Measurements from ENCODE around the gene BPTF.
"Not testable (repeated sequence)": the region's sequence is repeated elsewhere in the genome, so short reads cannot be mapped to it uniquely, and the experiment has no call there.

BPTF gene

DNA sequence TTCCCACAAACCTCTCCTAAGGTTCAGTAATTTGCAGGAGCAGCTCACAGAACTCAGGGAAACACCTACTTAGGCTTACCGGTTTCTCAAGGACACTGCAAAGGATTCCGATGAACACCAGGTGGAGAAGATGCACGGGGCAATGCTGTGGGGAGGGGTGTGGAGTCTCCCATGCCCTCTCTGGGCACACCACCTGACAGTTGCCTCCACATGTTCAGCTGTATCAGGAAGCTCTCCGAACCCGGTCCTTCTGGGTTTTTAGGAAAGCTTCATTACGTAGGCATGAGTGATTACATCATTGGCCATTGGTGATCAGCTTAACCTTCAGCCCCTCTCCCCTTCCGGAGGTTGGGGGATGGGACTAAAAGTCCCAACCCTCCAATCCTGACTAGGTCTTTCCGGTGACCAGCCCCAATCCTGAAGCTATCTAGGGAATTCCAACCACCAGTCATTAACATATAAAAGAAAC, 149.3 kb downstream of the BPTF start:
- no peak for DNase-seq (ENCODE audit: low spot score)

- DNase-seq (ENCODE audit: low spot score) = not testable (repeated sequence)
Measured at GRCh38 chr17:67976306-67976705, 151.0 kb downstream of the BPTF start.

- DNase-seq (ENCODE audit: low spot score) = no peak
Measured at GRCh38 chr17:67980456-67980855, 155.2 kb downstream of the BPTF start.

DNA sequence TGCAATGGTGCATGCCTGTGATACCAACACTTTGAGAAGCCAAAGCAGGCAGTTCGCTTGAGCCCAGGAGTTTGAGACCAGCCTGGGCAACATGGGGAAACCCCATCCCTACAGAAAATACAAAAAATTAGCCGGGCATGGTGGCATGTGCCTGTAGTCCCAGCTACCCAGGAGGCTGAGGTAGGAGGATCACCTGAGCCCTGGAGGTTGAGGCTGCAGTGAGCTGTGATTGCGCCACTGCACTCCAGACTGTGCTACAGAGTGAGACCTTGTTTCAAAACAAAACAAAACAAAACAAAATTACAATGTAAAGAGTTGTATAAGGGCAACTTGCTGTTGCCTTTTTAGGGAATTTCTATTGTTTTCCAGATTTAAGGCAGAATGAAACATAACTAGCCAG, 155.6 kb downstream of the BPTF start:
- not testable (repeated sequence) for DNase-seq (ENCODE audit: low spot score)

GRCh38 chr17:67982034-67982640, 156.8 kb downstream of the BPTF start:
- no peak for DNase-seq (ENCODE audit: low spot score)

GRCh38 chr17:67982686-67983382, 157.5 kb downstream of the BPTF start:
- no peak for DNase-seq (ENCODE audit: low spot score)

- no peak for DNase-seq (ENCODE audit: low spot score)
Measured at GRCh38 chr17:67983383-67983688, 158.0 kb downstream of the BPTF start.

- DNase-seq (ENCODE audit: low spot score) = no peak
Measured at GRCh38 chr17:67990909-67991308, 165.6 kb downstream of the BPTF start.

GRCh38 chr17:67992548-67993152, 167.3 kb downstream of the BPTF start:
- DNase-seq (ENCODE audit: low spot score) = no peak

DNA sequence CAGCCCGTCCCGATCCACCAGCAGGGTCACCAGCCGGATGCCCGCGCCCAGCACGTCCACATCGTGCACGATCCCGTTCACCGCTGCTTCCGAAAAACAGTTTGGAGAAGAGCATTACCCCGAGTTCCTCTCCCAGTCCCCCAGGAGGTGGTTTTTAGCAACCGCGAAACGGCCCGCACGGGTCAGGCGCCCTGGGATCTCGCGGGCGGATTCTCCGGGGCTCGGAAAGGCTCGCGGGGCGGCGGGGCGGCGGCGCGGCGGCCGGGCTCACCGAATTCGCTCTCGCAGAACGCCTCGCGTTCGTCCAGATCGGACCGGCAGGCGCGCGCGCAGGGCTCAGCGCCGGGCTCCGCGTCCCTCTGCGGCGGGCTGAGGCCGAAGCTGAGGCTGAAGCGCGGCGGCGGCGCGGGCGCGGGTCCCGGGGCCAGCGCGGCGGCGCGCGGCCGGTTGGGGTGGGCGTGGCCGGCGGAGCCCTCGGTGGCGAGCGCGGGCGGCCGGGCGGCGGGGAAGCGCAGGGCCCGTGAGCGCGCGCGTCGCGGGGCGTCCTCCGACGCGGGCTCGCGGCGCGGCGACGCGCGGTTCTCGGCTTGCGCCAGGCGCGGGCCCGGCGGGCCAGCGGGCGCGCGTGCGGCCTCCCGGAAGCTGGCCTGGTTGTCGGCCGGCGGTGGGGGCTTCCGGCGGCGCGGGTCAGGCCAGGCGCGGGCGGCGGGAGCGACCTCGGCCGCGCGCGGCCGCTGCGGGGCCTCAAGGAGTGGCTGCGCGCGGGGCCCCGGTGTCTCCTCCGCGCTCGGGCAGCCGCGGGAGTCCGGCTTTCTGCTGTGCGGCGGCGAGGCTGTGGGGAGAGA, 168.1 kb downstream of the BPTF start:
- peak; percentile 74 for DNase-seq (ENCODE audit: low spot score)

GRCh38 chr17:67993998-67994361, 168.7 kb downstream of the BPTF start:
- no peak for DNase-seq (ENCODE audit: low spot score)

DNA sequence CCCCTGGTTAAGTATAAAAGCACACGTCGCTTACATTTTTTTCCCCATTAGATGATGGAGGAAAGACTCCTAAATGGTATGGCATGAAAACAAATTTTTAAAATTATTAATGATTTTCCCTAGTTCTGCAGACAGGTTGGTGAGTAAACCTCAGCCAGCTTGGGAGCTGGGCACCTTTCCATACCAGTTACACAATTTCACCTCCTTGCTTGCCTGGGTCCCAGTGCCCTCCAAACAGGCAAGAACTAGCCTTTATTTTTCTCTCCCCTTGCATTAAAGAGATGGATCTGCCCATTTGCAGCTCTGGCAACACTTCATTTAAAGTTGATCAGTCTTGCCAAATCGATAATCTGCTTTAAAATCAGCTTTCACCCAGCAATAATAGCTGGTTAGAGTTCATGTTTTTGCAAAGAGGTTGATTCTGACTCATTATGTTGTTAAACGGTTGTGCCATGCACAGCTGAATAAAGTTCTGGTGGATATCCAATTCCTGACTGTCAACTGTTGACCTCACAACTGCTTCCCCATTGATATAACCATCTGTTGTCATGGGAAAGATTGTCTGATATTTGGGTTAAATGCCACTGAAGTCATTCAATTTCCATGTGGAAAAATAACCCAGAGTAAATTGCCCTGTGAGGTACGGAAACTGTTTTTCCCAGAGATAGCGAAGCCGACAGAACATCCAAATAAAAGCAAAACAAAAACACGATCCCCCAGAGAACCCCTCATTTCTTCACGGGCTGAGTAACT, 169.7 kb downstream of the BPTF start:
- no peak for DNase-seq (ENCODE audit: low spot score)

DNA sequence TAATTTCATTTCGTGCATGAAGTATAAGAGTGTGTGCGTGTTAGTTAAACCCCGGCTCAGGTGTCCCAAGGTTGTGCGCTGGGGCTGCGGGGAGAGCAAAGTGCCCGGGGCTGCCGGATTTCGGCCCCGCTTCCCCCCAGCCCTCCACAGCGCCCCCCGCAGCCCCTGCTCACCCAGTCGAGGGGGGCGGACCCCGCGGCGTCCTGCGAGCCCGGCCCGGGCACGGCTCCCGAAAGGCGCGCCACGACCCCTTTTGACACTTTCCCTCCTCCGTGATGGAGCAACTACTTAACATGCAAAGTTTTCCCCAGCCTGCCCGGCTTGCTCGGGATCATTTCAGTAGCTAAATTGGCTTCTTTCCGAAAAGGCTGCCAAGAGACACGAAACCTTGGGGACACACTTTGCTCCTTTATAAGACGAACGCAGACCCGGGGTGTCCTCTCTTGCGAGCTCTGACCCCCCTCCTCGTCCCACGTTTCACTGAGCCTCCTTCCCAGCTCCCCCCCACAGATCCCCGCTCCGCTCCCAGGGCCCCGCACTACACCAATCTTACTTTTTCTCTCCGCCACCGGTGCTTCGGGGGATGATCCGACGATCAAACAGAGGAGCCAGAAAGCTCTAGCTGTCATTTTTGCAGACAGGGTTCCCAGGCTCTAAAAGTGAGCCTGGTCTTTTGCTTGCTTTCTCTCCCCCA, 170.4 kb downstream of the BPTF start:
- no peak for DNase-seq (ENCODE audit: low spot score)

DNA sequence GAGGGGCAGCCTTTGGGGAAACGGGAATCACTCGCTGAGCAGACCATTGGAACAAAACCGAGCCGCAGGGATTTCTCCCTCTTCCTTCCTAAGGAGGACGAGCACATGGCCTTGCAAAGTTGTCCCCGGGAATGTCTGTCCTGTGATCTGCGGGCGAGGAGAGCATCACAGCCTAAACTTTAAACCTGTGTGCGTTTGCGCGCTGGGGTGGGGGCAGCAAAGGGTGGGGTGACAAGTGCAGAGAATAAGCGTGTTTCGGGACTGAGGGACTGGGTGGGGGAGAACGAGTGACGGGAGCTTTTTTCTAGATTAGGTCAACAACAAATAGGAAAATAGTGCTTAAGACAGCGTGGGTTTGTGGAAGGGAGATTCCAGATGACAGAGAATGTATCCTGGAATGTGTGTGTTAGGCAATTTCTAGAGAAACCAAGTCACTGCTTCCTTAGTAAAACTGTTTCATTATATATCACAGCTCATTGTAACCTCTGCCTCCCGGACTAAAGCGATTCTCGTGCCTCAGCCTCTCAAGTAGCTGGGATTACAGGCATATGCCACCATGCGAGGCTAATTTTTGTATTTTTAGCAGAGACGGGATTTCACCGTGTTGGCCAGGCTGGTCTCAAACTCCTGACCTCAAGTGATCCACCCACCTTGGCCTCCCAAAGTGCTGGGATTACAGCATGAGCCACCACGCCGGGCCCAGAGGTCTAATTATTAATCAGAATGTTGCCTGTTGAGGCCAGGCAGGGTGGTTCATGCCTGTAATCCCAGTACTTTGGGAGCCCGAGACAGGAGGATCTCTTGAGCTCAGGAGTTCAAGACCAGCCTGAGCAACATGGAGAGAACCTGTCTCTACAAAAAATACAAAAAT, 171.2 kb downstream of the BPTF start, which contains the start of gene C17orf58:
Gene C17orf58, minus strand, starts transcription at position 169 of the 871 bp plus-strand sequence. CDS start 271 bp downstream, outside the sequence.
- DNase-seq (ENCODE audit: low spot score) = not testable (repeated sequence)

DNA sequence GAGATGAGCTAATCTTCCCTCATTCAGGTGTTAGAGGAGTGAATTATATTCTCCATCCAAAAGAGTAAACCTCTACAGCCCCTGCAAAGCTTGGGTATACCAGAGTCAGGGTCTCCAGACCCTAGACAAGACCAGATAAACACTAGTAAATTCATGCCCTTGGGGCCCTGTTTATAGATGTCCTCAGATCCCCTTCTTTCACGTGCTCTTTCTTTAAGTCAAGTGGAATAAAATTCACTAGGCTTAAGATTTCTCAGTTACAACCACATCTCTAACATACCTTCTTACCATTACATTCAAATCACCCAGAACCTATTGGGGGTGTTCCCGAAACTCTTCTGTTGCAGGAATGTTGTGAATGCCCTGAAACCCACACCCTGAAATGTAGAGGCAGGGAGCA, 173.2 kb downstream of the BPTF start:
- DNase-seq (ENCODE audit: low spot score) = no peak

GRCh38 chr17:67999291-67999911, 174.1 kb downstream of the BPTF start:
- no peak for DNase-seq (ENCODE audit: low spot score)

- DNase-seq (ENCODE audit: low spot score) = no peak
Measured at GRCh38 chr17:68004201-68004600, 178.9 kb downstream of the BPTF start.

GRCh38 chr17:68006797-68007196, 181.5 kb downstream of the BPTF start:
- no peak for DNase-seq (ENCODE audit: low spot score)

- peak; percentile 62 for DNase-seq (ENCODE audit: low spot score)
Measured at GRCh38 chr17:68011199-68011665, 185.9 kb downstream of the BPTF start.

GRCh38 chr17:68013385-68013784, 188.1 kb downstream of the BPTF start:
- DNase-seq (ENCODE audit: low spot score) = no peak

Data from NAMALWA (cell line).